HG03097 (cell line): ENCODE results near the gene NFIB.

Experiments
- ATAC-seq: cut with Tn5 transposase; IDR thresholded peaks from one replicate; pipeline ENCODE4 v1.9.1; 2021; ENCODE audit not compliant: unreplicated experiment, low FRiP score

NFIB gene

DNA sequence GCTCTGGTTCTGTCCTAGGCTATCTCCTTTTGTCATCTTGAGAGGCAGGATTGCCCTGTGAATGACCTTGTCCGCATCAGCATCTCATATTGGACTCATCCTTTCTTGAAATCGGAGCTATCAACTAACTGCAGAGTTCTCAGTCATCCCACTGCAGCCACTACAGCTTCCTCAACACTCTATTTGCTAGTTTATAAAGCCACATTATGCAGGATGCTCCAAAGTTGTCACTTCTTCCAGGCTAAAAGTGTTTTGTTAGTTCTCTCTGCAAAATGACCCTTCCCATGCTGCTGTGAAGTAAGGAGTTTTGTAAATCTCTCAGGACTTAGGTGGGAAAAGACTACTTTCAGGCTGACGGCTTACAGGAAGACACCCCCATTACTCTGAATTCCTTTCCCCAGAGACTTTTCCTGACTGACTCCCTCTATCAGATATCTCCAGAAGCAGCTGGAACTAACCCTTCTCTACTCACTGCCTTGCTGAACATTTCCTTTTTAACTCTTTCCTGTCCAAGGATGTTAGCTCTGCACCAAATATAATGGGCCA lies 257.6 kb downstream of the NFIB start:
- no peak for ATAC-seq

DNA sequence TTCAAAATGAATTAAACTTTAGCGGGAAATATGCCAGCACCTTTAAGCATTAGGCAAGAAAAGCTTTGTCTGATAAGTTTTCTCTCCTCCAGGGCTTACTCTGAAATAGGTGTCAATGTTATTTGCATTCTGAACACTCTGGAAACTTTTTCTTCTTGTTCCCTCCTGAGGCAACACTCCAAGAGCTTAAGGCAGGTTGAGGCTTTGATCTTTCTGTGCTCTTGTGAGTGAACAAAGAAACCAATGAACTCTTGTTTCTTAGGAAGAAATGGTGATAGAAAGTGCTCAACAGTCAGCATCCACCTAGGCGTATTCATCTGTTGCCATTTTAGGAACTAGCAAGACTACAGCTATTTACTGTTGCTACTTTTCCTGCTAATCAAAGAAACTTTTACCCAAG lies 259.8 kb downstream of the NFIB start:
- ATAC-seq: no peak

DNA sequence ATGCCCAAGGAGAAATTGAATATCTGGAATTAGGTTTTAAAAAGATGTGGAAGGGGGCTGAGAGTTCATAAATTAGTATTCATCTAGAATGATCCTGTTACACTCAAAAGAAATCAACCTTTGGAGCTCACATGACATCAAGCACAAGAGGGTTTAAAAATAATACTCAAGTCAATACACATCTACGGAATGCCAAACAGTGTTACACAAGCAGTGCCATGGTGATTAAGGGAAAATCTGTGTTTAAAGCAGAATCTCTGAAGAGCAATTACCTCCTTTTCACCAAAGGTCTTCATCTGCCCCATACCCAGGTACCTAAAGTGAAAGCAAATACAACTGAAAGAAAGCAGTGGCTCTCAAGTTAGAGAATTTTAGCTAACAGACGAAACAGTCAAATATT lies 261.6 kb downstream of the NFIB start:
- no peak for ATAC-seq

DNA sequence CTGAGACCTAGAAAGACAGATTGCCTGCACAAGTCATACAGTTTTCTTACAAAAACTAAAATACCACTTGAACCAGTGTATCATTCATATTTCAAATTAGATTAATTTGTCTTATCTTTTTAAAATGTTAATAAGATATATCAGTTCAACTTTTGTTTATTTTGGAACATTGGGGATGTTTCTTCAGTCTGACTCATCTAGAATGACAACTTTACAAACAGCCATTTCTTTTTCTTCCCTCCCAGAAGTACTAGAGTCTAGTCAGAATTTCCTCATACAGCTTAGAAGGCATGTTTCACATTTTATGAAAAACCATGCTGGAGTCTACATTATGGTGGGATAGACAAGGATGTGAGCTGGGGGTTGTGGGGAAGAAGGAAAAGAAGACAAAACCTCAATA lies 262.5 kb downstream of the NFIB start:
- ATAC-seq: no peak

DNA sequence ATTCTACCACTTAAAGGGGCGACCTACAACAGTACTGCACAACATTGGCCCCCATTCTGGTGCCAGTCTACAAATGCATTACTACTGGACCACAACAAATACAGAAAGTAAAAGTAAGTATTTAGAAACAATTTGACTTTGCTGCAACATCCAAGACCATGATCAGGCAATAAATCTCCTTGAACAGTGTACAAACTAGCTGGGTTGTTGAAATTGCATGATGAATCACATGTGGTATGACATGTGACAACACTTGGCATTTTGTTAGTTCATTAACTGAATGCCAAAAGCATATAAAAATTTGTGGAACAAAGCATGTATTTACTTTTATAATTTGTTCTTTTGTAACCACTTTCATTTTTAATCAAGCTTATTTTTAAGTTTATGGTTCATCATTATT lies 270.5 kb downstream of the NFIB start:
- ATAC-seq: no peak

DNA sequence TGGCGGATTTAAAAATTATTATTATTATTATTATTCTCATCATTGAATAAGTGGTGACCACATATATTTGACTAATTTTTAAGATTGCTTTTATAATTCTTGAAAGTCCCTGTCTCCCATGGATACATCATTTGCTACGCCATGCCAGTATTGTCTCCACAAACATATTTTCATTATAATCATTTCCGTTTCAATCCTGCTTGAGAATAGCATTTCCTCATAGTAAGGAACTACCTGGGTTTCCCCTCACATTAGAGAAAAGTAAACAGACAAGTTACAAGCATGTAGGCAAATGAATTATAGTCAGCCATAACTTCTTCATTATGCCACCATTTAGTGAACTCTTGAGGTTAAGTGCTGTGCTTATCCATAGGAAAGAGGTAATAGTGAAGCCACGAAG lies 276.6 kb downstream of the NFIB start:
- ATAC-seq: no peak

DNA sequence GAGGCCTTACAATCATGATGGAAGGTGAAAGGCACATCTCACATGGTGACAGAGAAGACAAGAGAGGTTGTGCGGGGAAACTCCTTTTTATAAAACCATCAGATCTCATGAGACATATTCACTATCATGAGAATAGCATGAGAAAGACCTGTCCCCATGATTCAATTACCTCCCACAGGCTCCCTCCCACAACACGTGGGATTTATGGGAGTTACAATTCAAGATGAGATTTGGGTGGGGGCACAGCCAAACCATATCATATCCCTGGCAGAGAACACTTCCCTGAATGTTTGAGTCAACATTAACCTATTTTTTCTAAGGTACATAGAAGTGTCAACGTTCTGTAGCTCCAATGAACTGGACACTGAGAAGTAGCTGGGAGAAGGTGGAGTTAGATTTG lies 280.9 kb downstream of the NFIB start:
- no peak for ATAC-seq
